ENCODE data around the gene ACP6.

Gene ACP6

DNA sequence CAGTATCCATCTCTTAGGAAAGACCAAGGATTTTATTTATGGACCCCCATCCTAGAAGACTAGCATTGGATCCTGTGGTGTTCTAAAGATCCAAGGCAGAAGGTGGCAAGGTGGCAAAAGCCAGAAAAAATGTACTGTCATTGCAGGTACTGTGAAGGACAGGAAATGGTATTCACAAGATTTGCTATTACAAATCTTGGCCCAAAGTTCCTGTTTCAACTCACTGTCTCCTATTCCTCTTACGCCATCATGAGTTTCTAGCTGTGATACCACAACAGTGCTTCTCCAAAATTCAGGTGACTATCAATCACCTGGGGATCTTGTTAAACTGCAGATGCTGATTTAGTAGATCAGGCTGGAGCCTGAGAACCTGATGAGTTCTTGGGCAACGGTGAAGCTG, 21.4 kb downstream of the ACP6 start:
- DNase-seq, result no peak

- no peak for DNase-seq
Observed at GRCh38 chr1:147647796-147648633, 22.3 kb downstream of the ACP6 start.

DNA sequence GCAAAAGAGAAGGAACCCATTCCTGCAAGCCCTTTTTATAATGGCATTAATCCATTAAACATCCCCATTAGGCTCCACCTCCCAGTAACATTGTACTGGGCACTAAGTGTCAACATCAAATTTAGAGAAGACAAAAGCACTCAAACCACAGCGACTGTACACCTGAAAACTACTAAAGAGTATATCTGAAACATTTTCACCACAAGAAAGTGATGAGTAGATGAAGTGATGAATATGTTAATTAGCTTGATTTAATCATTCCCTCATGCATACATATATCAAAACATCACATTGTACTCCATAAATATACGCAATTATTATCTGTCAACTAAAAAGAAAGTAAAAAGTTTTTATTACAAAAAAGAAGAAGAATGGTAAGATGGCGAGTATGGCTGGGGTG, 26.4 kb downstream of the ACP6 start:
- DNase-seq, result no peak

DNA sequence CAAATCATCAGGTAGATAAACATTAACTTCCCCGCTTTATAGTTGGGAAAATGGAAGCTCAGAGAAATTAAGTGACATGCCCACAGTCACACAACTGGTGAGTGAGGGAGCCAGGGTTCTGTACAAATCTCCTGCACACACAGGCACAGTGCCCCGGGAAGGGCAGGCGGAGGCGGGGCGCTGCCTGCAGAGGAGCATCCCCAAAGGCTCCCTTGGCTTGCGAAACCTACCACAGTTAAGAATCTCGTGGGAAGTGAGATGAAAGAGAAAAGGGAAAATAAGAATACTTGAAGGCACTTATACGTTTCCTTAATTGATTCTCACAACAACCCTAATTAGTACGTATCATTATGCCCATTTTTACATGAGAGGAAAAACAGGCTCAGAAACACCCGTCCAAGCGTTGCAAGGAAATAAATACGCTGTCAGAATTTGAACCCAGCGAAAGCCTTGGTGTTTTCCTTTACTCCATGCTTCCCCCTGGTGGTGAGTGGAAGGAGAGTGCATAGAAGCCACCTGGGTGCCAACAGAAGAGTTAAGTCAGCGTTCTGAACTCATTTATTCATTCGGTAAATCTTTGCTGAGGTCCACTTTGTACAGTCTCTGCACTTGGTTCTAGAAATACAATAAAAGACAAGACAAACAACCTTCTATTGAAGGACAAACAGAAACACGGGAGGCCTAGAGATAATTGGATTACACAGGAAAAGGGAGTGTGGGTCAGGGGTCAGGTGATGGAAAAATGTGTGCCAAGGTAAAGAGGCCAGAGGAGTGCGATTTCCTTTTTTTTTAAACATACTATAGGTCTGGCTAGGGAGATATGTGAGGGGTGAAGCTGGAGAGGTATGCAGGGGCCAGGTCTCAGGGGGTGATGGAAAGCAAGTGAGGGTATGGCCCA, 28.4 kb downstream of the ACP6 start:
- no peak for DNase-seq

DNA sequence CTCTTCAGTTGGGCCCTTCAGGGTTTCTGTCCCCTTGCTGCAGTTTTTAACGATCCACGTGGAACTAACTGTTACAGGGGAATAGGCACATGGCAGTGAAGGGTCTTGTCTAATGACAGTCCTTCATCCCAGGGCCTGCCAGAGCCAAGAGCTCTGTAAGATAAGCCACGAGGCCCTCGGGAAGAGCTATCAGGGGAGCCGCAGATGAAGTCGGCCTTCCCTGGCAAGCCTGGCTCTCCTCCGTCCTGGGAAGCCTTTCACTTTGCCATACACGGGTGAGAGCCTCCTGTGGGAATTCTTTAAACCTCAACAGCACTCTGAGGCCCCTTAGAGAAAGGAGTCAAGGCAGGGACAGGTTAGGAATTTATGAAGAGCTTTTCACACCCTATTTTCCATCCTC, 29.0 kb downstream of the ACP6 start:
- DNase-seq, result no peak

GRCh38 chr1:147640553-147641165, 29.7 kb downstream of the ACP6 start:
- DNase-seq, result peak; percentile 57

DNA sequence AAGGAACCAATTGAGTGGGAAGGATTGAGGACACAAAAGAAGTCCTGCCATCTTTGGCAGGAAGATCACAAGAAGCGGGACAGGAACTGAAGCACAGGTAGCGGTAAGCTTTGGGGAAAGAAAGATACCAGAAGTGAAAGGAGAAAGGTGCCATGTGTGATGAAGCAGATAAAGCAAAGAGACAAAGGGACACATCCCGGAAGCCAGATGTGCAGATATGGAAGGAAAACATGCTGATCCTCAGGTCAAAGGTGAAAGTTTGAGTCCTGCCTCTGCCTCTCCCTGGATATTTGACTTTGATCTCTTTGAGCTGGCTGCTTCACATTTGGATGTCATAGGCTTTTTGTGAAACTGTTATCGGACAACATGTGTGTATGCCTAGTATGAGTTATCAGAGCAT, 34.0 kb downstream of the ACP6 start:
- DNase-seq, result no peak

DNA sequence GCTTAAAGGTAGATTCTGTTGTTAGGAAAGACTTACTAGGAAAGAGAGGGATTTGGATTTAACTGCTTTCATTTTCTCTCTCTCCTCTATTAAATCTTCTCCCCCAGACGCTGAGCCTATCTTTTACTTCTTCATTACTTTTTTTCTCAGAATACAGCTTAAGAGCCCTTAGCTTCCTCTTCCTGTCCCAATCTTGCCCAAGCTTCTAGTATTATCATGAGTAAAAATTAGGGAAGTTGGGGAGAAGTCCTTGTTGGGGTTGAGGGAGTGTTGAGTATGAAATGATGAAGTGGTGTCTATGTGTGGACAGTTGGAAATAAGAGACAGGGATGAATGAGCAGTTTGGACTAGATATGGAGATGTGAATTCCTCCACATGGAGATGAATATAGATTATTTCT, 35.0 kb downstream of the ACP6 start:
- DNase-seq, result no peak

GRCh38 chr1:147634645-147635044, 35.7 kb downstream of the ACP6 start:
- no peak for DNase-seq

- DNase-seq, result no peak
Observed at GRCh38 chr1:147633759-147634158, 36.6 kb downstream of the ACP6 start.

GRCh38 chr1:147631839-147632238, 38.5 kb downstream of the ACP6 start:
- no peak for DNase-seq

- DNase-seq, result no peak
Observed at GRCh38 chr1:147630447-147630846, 39.9 kb downstream of the ACP6 start.

DNA sequence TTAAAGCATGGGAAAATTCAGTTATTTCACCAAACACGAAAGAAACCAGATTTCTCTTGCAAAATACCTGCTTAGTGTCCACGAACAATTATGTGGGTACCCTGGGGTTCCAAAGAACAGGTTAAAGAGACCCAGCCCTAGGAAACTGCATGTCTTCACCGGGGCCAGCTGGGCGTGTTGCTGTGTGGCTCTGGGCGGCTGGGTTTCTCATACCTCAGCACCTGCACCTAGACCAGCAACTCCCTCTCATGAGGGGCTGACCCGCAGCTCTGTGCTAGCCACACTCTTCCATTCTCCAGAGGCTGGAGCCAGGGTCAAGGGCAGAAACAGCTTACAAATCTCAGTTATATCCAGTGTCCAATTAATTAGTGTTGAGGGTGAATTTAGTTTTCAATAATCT, 40.3 kb downstream of the ACP6 start:
- no peak for DNase-seq

- DNase-seq, result no peak
Observed at GRCh38 chr1:147628441-147628840, 41.9 kb downstream of the ACP6 start.

DNA sequence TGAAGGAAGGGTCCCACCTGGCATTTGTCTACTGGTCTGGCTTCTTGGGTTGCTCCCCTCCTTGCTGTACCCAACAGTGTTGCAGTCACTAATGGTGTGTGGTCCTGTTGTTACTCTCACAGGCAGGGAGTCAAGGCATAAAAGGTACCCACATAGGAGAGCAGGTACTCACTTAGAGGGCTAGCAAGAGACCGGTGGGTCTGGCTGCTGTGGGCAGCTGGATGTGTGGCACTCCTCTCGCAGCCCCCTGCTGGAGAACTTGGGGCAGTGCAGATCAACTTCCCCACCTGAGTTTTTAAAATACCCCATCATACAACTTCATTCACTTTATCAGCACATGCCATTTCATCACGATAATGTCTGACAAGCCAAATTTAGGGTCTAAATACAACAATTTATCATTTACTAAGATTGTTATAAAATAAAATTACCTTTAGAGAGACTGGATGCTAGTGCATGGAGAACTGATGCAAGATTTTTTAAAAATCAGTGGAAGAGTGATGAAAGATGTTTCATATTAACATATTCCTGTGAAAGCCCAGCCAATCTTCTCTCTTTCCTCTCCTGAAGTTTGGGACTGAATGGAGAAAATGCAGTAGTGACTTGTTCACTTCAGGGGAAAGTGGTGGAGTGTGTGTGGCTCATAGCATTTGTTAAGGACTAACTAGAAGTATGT, 42.8 kb downstream of the ACP6 start:
- DNase-seq, result peak; percentile 62

DNA sequence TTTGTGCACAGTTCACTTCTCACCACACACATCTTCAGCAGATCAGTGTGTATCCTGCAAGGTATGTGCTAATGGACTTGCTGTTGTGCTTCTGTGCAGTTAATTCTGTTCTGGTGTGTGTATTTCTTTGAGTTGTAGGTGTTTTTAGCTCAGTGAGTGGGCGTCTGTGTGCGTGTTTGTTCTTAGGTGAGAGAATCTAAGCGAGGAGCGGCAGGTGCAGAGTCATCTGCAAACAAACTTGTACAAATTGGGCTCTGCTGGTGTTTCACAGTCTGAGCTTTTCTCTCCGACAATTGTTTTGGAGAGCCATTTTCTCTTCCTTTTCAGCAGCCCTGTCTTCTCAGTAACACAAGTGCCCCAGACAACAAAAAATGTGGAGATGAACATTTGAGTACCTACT, 43.6 kb downstream of the ACP6 start:
- no peak for DNase-seq

- no peak for DNase-seq
Observed at GRCh38 chr1:147626291-147626690, 44.0 kb downstream of the ACP6 start.

- no peak for DNase-seq
Observed at GRCh38 chr1:147625362-147625995, 44.8 kb downstream of the ACP6 start.

GRCh38 chr1:147624529-147624928, 45.8 kb downstream of the ACP6 start:
- DNase-seq, result no peak

DNA sequence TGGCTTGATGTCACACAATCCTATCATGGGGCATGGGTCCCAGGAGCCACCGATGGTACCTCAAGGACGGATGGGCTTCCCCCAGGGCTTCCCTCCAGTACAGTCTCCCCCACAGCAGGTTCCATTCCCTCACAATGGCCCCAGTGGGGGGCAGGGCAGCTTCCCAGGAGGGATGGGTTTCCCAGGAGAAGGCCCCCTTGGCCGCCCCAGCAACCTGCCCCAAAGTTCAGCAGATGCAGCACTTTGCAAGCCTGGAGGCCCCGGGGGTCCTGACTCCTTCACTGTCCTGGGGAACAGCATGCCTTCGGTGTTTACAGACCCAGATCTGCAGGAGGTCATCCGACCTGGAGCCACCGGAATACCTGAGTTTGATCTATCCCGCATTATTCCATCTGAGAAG, 46.3 kb downstream of the ACP6 start:
- no peak for DNase-seq

DNA sequence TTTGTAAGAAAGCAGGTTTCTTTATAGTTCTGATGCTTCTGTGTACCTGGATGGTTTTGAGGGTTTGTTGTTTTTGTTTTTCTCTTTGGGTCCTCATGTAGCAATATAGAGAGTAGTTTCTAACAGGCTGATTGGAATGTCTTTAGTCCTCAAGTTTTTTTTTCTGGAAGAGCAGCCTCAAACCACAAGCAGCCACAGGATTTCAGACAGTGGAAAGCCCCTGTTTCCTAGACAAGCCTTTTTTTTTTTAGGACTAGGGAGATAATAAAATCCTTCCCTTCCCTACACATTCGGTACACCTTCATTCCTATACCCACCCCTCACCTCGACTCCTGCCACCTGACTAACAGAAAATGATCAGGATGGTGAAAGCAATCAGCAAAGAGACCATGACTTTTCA, 47.6 kb downstream of the ACP6 start:
- no peak for DNase-seq

- no peak for DNase-seq
Observed at GRCh38 chr1:147620543-147620942, 49.8 kb downstream of the ACP6 start.

GRCh38 chr1:147619741-147620140, 50.6 kb downstream of the ACP6 start:
- DNase-seq, result no peak
